HepG2 (cell line): ENCODE data around the gene TXNDC16.

Experiments
- CTCF ChIP-seq: sonication (generic); formaldehyde crosslinking; IDR thresholded peaks from 2 replicates; pipeline ENCODE4 v1.5.0; 2020; ENCODE audit warnings: mild to moderate bottlenecking, missing genetic modification reagents, moderate library complexity
- HMGXB3 ChIP-seq: sonication (generic); formaldehyde crosslinking; IDR thresholded peaks from 2 replicates; pipeline ENCODE4 v1.4.0; 2020; ENCODE audit warnings: missing genetic modification reagents, borderline replicate concordance
- KLF12 ChIP-seq: sonication (generic); formaldehyde crosslinking; IDR thresholded peaks from 2 replicates; pipeline ENCODE4 v1.4.0; 2020; ENCODE audit warnings: missing genetic modification reagents, borderline replicate concordance
- MXD3 ChIP-seq: IDR thresholded peaks from 2 replicates; pipeline ENCODE4 v1.6.1; 2016; ENCODE audit warnings: mild to moderate bottlenecking, missing biosample characterization, missing genetic modification reagents
- MYNN ChIP-seq: sonication (generic); formaldehyde crosslinking; IDR thresholded peaks from 2 replicates; pipeline ENCODE4 v1.4.0; 2020; ENCODE audit warnings: mild to moderate bottlenecking, low read depth, missing genetic modification reagents
- NFATC3 ChIP-seq: sonication (generic); formaldehyde crosslinking; IDR thresholded peaks from 2 replicates; pipeline ENCODE4 v1.5.1; 2020; ENCODE audit warnings: mild to moderate bottlenecking, missing genetic modification reagents
- PITX1 ChIP-seq: sonication (generic); formaldehyde crosslinking; IDR thresholded peaks from 2 replicates; pipeline ENCODE4 v1.5.1; 2020; ENCODE audit warnings: mild to moderate bottlenecking, missing genetic modification reagents
- ZSCAN30 ChIP-seq: sonication (generic); formaldehyde crosslinking; IDR thresholded peaks from 2 replicates; pipeline ENCODE4 v1.5.0; 2020; ENCODE audit warnings: mild to moderate bottlenecking, missing genetic modification reagents

- TF ChIP-seq CTCF = no peak
- TF ChIP-seq MXD3 (CRISPR knock-in tag) = no peak
- no peak for TF ChIP-seq NFATC3 (CRISPR knock-in tag)
- TF ChIP-seq KLF12 (CRISPR knock-in tag) = no peak
- TF ChIP-seq MYNN (CRISPR knock-in tag) = no peak
- no peak for TF ChIP-seq HMGXB3 (CRISPR knock-in tag)
- no peak for TF ChIP-seq PITX1 (CRISPR knock-in tag)
- TF ChIP-seq ZSCAN30 (CRISPR knock-in tag) = no peak
Observed at GRCh38 chr14:52553671-52554575, 1.6 kb upstream of the TXNDC16 start.
